GOT3 (cell line): Measurements from ENCODE around the gene SWAP70.
"Not testable (repeated sequence)": the region's sequence is repeated elsewhere in the genome, so short reads cannot be mapped to it uniquely, and the experiment has no call there.

Experiments
- DNase-seq: peaks from one replicate; lab custom pipeline; 2025; ENCODE audit warnings: mixed read lengths; lab: John Stamatoyannopoulos, UW

SWAP70 gene

DNA sequence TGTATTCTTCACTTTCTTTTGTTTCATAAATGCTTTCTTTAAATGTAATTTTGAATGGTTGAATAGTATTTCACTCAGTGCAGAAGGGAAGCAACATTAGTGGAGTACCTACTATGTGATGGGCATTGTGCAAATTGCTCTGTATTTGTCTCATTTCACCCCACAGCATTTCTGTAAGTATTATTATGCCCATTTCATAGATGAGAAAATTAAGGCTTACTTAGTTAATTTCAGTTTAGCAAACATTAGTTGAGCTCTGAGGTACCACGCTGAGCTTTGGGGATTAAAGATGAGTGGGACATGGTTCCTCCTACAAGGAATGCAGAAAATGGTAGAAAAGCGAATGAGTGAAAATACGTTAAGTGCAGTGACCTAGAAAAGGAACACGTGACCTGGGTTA, 58.1 kb downstream of the SWAP70 start:
- DNase-seq = no peak

DNA sequence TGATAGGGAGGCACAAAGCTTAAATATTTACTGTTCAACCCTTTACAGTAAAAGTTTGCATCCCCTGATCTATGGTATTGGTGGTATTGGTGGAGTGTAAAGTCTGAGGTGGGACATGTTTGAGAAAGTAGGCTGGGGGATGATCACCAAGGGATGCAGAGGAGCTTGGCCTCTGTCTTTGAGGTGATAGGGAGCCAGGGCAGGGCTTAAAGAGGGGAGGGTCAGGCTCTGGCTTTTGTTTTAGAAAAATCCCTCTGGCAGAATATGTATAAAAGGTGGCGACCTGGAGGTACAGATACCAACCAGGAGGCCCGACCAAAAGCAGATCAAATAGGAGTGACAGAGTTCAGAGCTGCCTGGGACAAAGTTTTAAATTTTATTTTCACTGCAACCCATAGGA, 59.0 kb downstream of the SWAP70 start:
- no peak for DNase-seq

DNA sequence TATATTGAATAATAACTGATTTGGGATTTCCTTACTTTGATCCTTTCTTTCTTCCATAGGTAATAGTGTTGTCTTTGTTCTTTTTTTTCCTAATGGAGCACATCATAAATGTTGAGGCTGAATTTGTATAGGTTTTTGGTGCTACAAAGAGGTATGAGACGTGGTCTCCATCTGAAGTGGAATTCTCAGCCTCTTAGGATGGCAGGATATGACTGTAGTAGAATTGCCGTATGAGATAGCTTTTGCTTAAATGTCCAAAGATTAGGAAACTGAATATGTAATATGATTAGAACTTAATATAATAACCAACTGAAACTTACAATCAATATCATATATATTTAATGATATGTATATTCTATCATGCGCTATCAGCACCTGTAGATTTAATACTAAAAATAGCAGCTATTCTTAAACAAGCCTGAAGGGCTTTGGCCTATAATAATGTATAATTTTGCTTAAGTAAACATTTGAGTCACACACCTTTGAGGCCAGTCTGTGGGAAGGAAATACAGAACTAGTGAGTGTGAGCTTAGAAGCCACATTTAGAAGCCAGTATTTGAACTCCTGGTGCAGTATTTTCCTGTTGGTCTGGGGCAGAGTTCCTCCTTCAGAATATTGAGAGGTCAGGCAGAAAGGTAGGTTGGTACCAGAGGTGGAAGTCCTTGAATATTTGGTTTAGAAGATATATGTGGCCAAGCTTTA, 62.6 kb downstream of the SWAP70 start:
- DNase-seq = no peak

DNA sequence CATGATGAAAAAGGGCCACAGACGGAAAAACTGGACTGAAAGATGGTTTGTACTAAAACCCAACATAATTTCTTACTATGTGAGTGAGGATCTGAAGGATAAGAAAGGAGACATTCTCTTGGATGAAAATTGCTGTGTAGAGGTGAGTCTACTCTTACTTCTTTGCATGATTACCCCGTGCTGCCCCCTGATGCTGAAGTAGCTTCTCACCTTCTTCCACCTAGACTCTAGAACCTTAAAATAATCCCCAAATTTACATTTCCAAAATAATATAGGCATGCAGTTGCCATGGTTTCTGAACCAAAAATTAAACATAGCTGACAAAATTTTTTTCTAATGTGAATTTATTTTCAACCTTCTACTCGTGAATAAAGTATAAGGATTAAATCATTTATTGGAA, 64.2 kb downstream of the SWAP70 start:
- no peak for DNase-seq

DNA sequence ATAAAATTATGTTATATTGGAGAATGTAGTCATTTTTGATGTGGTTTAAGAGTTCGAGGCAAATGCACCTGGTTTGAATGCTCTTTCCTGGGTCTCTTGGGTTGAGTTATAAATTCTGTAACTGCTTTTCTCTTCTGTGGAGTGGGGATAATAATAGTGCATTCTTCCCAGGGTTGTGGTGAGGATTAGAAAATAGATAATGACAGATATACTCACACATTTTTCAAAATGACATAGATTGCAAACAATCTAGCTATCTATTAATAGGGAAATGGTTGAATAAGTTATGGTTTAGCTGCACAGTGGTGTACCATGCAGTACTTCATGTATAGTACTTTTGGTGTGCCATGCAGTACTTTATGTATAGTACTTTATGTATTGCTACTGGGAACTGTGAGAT, 67.4 kb downstream of the SWAP70 start:
- no peak for DNase-seq

DNA sequence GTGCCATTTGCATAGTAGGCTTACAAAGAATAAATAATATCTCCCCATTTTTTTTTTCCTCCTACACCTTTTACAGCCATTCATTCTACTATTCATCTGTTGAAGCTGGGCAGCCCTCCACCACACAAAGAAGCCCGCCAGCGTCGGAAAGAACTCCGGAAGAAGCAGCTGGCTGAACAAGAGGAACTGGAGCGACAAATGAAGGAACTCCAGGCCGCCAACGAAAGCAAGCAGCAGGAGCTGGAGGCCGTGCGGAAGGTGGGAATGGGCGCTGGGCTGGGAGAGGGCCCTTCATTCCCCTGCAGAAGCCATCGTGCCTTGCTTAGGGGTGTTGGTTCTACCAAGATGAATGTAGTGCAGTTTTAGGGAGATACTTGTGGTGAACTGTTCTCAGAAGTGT, 68.6 kb downstream of the SWAP70 start:
- no peak for DNase-seq

DNA sequence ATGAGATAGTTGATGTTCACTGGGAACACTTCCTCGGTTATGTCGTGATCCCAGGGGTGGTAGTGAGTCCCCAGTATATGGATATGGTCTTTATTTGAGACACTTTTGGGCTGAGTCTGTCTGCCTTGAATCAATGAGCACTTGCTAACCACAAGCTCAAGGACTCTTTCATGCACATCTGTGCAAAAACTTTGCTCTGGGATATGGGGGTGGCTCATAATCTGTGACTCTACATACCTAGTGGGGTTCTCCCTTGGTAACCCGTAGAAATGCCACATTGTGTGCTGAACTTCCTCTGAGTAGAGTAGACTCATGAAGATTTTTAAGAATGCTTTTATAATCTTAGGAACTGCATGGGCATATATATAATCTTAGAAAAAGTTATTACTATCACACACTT, 69.3 kb downstream of the SWAP70 start:
- DNase-seq = no peak

DNA sequence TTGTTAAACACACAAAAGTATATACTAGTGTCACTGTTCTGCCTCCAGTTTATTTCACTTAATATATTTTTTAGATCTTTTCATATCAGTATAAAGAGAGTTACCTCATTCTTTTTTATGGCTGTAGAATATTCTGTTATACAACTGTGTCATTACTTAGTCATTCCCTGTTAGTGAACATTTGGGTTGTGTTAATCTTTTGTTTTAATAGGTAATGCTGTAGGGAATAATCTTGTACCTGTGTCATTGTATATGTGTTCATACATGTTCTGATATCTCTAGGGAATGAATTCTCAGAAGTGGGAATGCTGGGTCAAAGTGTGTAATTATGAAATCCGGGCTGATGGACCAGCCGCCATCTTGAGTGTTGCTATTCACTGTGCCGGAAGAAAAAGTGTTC, 71.4 kb downstream of the SWAP70 start:
- DNase-seq = no peak

DNA sequence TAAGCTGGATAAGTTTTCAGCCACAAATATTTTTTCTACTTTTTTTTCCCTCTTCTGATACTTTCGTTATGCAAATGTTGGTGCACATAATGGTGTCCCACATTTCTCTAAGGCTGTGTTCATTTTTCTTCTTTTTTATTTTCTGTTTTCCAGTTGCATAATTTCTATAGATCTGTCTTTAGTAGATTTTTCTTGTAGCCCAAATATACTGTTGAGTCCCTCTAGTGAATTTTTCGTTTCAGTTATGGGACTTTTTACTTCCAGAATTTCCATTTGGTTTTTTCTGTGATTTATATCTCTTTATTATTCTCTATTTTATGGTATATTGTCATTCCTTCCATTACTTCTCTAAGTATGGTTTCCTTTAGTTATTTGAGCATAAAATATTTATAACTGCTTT, 72.0 kb downstream of the SWAP70 start:
- no peak for DNase-seq

DNA sequence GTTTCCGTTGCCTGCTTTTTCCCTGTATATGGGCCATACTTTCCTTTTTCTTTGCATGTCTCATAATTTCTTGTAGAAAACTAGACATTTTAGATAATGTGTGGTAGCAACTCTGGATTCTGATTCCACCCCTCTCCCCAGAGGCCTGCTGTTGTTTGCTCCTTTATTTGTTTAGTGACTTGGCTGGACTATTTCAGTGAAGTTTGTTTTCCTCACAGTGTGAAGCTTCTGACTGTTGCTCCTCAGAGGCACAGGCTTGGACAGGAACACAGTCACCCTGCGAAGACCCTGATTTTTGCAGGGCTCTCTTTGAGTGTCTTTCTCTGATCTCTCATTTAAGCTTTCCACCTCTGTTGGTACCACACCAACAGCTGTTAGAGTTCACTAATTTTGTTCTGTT, 72.5 kb downstream of the SWAP70 start:
- DNase-seq = no peak

DNA sequence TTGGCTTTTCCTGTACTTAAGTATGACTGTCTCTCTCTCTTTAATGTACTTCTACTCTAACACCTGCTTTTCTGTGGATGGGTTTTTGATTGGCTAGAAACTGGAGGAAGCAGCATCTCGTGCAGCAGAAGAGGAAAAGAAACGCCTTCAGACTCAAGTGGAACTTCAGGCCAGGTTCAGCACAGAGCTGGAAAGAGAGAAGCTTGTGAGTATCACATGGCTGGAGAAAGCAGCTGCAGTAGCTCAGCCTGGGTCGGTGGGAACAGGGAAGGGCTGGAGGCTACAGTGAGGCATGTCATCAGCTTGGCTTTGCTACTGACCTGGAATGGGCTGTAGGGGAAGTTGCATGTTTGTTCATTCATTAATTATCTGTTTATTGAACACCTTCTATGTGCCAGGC, 74.2 kb downstream of the SWAP70 start:
- DNase-seq = no peak

DNA sequence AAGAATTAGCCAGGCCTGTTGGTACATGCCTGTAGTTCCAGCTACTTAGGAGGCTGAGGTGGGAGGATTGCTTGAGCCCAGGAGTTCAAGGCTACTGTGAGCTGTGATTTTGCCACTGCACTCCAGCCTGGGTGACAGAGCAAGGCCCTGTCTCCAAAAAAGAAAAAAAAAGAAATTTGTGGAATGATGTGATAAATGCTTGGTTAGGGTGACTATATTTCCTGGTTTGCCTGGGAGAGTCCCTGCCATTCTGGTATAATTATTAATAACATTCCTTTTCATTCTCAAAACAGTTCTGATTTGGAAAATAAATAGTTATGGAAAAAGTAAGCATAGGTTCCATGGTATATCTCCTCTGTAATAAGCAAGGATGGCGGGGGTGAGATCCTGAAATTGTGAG, 74.8 kb downstream of the SWAP70 start:
- no peak for DNase-seq

DNA sequence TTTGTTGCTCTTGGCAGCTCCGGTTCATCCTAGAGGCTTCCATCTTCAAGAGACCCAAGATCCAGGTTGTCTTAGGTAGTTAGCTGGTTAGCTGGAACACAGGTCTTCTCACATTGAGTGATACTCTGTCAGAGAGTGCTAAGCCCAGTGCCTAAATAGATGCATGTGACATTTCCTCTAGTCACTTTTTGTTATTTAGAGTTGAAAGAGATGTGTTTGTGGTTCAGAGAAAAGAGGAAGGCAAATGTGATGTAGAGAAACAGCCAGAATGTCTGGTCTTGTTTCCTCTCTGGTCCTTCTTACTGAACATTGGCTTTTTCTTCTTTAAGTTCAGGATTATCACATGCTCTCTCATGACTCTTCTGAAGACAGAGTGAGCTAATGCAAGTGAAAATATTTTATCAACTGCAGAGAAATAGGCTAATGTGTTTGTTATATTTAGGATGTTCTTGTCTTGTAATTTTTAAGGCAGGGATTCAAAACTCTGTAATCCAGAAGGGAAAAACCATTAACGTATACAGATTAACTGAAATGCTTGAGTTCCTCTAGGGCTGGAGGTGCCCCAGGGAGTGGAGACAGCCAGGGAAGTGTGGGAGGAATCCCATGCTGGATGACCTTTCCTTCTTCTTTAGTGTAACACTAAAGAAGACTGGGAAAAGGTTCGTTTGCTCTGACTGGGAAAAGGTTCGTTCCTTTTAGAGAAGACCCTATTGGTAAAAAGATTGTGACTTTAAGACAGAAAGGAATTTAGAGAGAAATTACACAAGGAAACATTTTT, 75.4 kb downstream of the SWAP70 start:
- no peak for DNase-seq

DNA sequence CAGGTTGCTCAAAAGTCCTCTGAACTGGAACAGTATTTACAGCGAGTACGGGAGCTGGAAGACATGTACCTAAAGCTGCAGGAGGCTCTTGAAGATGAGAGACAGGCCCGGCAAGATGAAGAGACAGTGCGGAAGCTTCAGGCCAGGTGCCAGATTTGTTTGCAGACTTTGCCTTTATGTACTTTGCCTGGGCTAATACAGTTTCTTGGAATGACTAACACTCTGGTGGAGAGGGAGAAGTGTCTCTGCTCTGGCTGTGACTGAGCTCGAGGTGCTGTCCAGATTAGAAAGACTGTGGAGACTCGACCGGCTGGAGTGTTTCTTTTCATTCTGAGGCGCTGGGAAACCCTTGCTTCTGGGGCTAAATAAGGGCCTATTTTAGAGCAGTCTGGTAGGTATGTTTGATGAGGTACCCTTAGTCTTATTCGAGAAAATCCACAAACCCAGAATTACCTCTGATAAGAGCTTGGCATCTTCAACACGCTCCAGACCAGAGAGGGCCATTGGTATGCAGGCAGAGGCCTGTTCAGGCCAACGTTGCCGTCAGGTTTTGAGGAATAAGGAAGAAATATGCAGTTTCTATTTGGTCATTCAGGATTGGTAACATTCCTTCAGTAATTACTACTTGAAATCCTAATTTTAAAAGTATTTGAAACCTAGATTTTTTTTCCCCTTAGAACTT, 76.5 kb downstream of the SWAP70 start:
- no peak for DNase-seq

DNA sequence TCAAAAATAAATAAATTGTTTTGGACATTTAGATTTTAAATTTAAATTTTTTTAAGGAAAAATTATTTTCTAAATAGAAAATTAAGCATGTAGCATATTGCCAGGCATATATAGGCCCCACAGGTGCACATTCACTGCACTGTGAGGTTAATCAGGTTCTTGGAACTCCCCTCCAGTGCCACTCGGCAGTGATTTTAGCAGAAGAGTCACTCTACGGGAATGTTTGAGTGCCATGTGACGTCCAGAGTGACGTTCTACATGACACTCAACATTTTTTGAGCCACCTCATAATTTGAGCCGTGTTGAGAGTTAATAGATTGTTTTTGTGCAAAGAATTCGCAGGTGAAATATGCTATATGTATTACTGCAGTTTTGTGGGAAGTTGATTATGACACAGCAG, 77.4 kb downstream of the SWAP70 start:
- DNase-seq = no peak

DNA sequence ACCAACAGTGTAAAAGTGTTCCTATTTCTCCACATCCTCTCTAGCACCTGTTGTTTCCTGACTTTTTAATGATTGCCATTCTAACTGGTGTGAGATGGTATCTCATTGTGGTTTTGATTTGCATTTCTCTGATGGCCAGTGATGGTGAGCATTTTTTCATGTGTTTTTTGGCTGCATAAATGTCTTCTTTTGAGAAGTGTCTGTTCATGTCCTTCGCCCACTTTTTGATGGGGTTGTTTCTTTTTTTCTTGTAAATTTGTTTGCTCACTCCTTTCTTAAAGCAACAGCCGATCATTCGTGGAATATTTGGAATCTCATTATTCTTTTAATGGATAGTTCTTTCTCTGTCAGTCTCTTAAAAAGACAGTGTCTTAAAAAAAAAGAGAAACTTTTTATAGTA, 79.6 kb downstream of the SWAP70 start:
- not testable (repeated sequence) for DNase-seq

DNA sequence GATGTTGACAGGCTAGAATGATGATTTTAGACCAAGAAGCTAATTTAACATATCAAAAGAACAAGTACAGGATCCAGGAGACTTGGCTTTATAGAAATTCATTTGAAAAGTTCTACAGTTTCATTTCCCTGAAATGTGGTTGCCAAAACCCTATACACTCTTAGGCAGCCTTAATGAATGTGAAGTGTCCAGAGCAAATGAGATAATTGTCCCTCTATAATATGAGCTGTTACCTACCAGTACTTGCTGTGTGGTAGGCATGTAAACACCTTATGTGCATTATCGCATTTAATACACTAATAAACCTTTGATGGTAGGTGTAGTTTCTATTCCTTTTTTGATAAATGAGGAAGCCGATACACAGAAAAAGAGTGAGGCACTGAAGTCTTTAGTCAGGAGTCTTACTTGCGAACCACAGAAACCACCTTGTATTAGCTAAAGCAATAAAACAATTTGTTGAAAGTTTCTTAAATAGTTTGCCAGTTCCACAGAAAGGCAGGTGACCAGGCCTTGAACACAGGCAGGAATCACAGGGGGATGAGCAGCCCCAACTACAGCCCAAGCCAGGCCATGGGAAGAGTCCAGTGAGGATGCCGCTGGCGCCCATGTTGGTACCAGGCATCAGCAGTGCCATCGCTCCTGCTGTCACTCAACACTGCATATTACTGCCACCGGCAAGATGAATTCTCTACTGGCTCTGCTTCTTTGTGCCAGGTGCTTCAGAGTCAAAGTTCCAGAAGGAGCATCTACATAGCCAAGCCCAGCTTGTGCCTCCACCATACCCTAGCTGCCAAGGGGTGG, 81.7 kb downstream of the SWAP70 start:
- no peak for DNase-seq

DNA sequence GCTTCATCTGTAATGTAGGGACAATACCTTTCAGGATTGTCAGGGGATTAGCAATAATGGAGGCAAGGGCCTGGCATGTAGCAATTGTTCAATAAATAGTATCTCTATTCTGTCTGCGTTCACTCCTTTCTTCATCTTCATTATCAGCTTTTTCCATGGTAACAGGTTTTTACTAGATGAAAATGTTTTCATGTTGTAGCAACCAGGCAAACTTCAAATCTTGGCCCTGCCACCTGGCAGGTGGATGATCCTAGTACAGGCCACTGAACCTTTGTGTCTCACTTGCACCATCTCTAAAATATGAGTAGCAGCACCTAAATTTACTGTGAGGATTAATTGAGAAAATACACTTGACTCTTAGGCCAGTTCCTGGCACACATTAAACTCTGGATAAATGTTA, 83.4 kb downstream of the SWAP70 start:
- no peak for DNase-seq

DNA sequence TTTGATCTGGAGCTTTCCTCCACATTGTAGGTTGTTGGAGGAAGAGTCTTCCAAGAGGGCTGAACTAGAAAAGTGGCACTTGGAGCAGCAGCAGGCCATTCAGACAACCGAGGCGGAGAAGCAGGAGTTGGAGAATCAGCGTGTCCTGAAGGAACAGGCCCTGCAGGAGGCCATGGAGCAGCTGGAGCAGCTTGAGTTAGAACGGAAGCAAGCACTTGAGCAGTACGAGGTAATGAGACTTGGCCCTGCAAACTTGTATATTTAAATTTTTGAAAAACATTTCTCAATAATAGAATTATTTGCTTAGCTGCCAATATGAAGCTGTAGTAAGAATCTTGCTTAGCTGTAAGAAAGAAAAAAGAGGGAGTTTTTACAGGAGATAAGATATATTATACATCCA, 84.0 kb downstream of the SWAP70 start:
- DNase-seq = no peak

DNA sequence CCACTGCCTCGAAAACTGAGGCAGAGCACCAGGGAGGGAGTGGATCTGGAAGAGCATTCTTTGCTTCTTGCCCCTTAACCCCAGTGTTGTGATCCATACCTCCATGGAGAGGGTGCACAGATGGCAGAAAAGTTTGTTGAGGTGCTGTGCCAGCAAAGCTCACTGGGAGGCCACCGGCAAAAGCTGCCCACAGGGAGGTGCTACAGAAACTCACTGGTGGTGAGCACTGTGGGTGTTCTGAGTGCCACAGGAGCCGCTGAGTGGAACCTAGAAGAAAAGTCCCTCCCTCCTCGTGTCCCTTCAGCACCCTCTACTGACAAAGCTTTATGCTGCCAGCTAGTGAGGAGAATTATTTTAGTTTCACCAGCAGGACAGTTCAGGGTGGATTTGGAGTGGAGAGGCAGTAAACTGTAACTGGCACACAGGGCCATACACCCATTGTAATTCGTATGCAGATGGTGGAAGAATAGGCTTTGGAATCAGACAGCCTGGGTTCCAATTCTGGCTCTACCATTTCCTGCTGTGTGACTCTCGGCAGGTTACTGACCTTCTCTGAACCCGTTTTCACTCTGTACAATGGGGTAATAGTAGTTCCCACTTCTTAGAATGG, 84.6 kb downstream of the SWAP70 start:
- no peak for DNase-seq

DNA sequence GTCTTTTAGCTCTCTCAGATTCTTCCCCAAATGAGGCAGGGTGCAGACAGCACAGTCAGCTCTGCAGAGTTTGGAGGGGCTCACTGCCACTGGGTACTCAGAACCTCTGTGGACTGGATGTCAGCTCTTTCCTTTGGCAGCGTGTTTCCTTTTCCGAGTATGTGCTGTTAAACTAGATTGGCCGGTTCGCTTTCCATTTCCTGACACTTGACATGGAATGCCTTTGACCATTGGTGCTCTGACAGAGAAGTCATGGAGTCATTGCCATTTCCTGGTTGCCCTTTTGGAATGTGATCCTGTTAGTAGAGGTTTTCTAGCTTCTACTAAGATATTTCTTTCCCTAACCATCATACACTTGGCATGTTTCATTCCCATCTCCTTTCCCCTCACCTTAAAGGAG, 86.7 kb downstream of the SWAP70 start:
- DNase-seq = no peak

DNA sequence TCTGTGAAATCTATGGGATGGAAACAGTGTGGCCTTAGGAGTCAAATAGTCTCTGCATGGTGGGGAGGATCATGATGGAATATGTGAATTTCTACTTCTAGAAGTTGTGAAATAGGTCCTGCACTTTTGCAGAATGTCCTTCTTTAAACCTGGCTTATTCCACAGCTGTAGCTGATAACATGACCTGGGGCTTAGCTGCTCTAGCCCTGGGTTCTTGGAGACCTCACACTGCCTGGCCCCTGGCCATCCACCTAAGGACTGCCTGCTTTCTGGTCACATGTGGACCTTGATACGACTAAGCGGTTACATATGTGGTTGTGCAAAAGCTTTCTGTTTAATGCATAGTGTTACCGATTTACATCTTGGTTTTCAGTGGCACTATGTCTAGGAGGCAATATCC, 88.2 kb downstream of the SWAP70 start:
- DNase-seq = no peak
